Liver (tissue), 3 donors: Measurements from ENCODE around the gene SELENOP.

Experiments used
- ATF3 ChIP-seq: IDR thresholded peaks from 2 replicates; pipeline ENCODE4 v1.6.1; 2016; ENCODE audit warnings: antibody characterized with exemption
- CTCF ChIP-seq: fragments of 150-350 bp; IDR thresholded peaks from 2 replicates; pipeline ENCODE4 v1.5.1; 2017; ENCODE audit warnings: improper control_type of control experiment, low read depth, low read length; ENCODE audit not compliant: missing input control
- FOXA2 ChIP-seq: IDR thresholded peaks from 2 replicates; pipeline ENCODE4 v1.6.1; 2016; ENCODE audit warnings: antibody characterized with exemption
- GABPA ChIP-seq, 2 donors: IDR thresholded peaks in 1 of 2; conservative IDR thresholded peaks in 1 of 2; 2 replicates each; pipeline ENCODE4 v1.6.1; 2016; ENCODE audit warnings: antibody characterized with exemption in 2 of 2, mild to moderate bottlenecking in 1 of 2, moderate library complexity in 1 of 2
- JUND ChIP-seq, 2 donors: IDR thresholded peaks; 2 replicates each; pipeline ENCODE4 v1.6.1; 2016; ENCODE audit warnings: antibody characterized with exemption in 2 of 2
- RAD21 ChIP-seq, 2 donors: IDR thresholded peaks; 2 replicates each; pipeline ENCODE4 v1.6.1; 2016; ENCODE audit warnings: antibody characterized with exemption in 2 of 2, mild to moderate bottlenecking in 2 of 2
- TAF1 ChIP-seq: conservative IDR thresholded peaks from 2 replicates; pipeline ENCODE4 v1.6.1; 2016; ENCODE audit warnings: antibody characterized with exemption, mild to moderate bottlenecking
- donor health status: healthy.
- donor health status: healthy.

GRCh38 chr5:42819745-42820144 is 8.1 kb upstream of the SELENOP start:
- no peak for TF ChIP-seq RAD21 (IDR thresholded peaks at IDR 0.05)
- no peak for TF ChIP-seq CTCF
- no peak for TF ChIP-seq FOXA2
- no peak for TF ChIP-seq JUND (IDR thresholded peaks at IDR 0.05)
- TF ChIP-seq GABPA (IDR thresholded peaks at IDR 0.05 in 1 of 2, conservative IDR thresholded peaks at IDR 0.05 in 1 of 2): no peak
- no peak for TF ChIP-seq TAF1
- no peak for TF ChIP-seq ATF3
